K562 (cell line): ENCODE measurements around the gene HEBP2.
"Not testable (repeated sequence)": the region's sequence is repeated elsewhere in the genome, so short reads cannot be mapped to it uniquely, and the experiment has no call there.

Experiments
- EP300 ChIP-seq: IDR thresholded peaks from 2 replicates; pipeline ENCODE4 v1.6.1; 2012; ENCODE audit warnings: low read length, improper control_type of control experiment
- FOXA1 ChIP-seq: fragments of 450-650 bp; IDR thresholded peaks from 2 replicates; pipeline ENCODE4 v1.6.1; 2016; ENCODE audit warnings: mild to moderate bottlenecking, borderline replicate concordance
- MYC ChIP-seq, 2 experiments: fragments of 250-450 bp in 1 of 2; sonication (Bioruptor Pico) in 1 of 2; IDR thresholded peaks; 2 replicates each; pipeline versions ENCODE4 v1.5.1 to v1.6.1; 2012 to 2021; ENCODE audit warnings: low read depth in 2 of 2, borderline replicate concordance in 1 of 2, improper control_type of control experiment in 1 of 2, low read length in 1 of 2, mild to moderate bottlenecking in 1 of 2, moderate library complexity in 1 of 2
- SMC3 ChIP-seq: conservative IDR thresholded peaks from 2 replicates; pipeline ENCODE4 v1.6.1; 2011; ENCODE audit warnings: low read depth, low read length, improper control_type of control experiment; ENCODE audit not compliant: insufficient read depth
- TF ChIP-seq, protein P1 (sequence below): sonication (generic); formaldehyde crosslinking; IDR thresholded peaks from 2 replicates; pipeline ENCODE4 v1.8.1; 2023; ENCODE audit warnings: mild to moderate bottlenecking, missing genetic modification reagents
- TF ChIP-seq, protein P2 (sequence below): fragments of 450-650 bp; conservative IDR thresholded peaks from 2 replicates; pipeline ENCODE4 v1.6.1; 2016; ENCODE audit warnings: missing genetic modification characterization, low read depth, mild to moderate bottlenecking, missing compliant biosample characterization, moderate library complexity
- TF ChIP-seq, protein P3 (sequence below): sonication (generic); formaldehyde crosslinking; IDR thresholded peaks from 2 replicates; pipeline ENCODE4 v1.8.0; 2022; ENCODE audit warnings: mild to moderate bottlenecking, missing genetic modification reagents

DNA sequence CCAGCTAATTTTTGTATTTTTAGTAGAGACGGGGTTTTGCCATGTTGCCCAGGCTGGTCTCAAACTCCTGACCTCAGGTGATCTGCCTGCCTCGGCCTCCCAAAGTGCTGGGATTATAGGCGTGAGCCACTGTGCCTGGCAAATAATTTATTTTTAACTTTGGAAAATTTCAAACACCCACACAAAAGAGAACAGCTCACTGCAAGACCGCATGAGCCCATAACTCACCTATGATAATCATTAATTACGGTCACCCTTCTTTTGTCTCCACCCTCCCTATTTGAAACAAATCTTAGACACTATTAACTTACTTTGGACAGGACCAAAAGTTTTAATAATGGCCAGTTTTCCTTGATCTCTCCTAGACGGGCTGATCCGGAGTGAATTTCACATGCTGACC lies 21.2 kb downstream of the HEBP2 start:
- TF ChIP-seq EP300; SMC3; FOXA1; MYC (IDR thresholded peaks at IDR 0.05; ENCODE audit: low read depth, low read length); MYC (CRISPR knock-in tag; IDR thresholded peaks at IDR 0.05; ENCODE audit: borderline replicate concordance, low read depth): not testable (repeated sequence)
- TF ChIP-seq, protein P1, sequence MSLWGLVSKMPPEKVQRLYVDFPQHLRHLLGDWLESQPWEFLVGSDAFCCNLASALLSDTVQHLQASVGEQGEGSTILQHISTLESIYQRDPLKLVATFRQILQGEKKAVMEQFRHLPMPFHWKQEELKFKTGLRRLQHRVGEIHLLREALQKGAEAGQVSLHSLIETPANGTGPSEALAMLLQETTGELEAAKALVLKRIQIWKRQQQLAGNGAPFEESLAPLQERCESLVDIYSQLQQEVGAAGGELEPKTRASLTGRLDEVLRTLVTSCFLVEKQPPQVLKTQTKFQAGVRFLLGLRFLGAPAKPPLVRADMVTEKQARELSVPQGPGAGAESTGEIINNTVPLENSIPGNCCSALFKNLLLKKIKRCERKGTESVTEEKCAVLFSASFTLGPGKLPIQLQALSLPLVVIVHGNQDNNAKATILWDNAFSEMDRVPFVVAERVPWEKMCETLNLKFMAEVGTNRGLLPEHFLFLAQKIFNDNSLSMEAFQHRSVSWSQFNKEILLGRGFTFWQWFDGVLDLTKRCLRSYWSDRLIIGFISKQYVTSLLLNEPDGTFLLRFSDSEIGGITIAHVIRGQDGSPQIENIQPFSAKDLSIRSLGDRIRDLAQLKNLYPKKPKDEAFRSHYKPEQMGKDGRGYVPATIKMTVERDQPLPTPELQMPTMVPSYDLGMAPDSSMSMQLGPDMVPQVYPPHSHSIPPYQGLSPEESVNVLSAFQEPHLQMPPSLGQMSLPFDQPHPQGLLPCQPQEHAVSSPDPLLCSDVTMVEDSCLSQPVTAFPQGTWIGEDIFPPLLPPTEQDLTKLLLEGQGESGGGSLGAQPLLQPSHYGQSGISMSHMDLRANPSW (CRISPR knock-in tag), result not testable (repeated sequence)
- TF ChIP-seq, protein P2, sequence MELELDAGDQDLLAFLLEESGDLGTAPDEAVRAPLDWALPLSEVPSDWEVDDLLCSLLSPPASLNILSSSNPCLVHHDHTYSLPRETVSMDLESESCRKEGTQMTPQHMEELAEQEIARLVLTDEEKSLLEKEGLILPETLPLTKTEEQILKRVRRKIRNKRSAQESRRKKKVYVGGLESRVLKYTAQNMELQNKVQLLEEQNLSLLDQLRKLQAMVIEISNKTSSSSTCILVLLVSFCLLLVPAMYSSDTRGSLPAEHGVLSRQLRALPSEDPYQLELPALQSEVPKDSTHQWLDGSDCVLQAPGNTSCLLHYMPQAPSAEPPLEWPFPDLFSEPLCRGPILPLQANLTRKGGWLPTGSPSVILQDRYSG (tag), result not testable (repeated sequence)
- TF ChIP-seq, protein P3, sequence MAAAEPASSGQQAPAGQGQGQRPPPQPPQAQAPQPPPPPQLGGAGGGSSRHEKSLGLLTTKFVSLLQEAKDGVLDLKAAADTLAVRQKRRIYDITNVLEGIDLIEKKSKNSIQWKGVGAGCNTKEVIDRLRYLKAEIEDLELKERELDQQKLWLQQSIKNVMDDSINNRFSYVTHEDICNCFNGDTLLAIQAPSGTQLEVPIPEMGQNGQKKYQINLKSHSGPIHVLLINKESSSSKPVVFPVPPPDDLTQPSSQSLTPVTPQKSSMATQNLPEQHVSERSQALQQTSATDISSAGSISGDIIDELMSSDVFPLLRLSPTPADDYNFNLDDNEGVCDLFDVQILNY (CRISPR knock-in tag), result not testable (repeated sequence)
